NCI-H226 (cell line): ENCODE data around the gene SPOUT1.
"Not testable (repeated sequence)": the region's sequence is repeated elsewhere in the genome, so short reads cannot be mapped to it uniquely, and the experiment has no call there.

Experiments
- DNase-seq: peaks from one replicate; pipeline ENCODE4 v3.0.0-alpha.2; 2015

SPOUT1 gene, protein sequence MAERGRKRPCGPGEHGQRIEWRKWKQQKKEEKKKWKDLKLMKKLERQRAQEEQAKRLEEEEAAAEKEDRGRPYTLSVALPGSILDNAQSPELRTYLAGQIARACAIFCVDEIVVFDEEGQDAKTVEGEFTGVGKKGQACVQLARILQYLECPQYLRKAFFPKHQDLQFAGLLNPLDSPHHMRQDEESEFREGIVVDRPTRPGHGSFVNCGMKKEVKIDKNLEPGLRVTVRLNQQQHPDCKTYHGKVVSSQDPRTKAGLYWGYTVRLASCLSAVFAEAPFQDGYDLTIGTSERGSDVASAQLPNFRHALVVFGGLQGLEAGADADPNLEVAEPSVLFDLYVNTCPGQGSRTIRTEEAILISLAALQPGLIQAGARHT

GRCh38 chr9:128829477-128830251 lies at the start of gene SPOUT1:
Gene SPOUT1 (minus strand): TSS chr9:128829794. CDS start chr9:128829780, 14 bp downstream.
- DNase-seq = peak; percentile 91

DNA sequence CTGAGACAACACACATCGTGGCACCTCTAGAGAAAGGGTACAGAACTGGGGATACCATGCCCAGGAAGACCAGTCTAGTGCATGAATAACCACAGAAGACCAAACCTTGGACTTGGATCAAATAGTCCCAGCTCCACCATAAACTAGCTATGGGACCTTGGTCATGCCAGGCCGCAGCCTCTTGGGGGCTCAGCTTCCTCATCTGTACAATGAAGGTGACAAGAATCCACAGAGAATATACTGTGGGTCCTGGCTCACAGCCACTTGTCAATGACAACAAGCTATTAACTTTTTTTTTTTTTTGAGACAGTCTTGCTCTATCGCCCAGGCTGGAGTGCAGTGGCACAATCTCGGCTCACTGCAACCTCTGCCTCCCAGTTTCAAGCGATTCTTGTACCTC lies 48.3 kb upstream of the SPOUT1 start:
- DNase-seq = no peak

- not testable (repeated sequence) for DNase-seq
Measured at GRCh38 chr9:128870941-128871265, 41.3 kb upstream of the SPOUT1 start.

GRCh38 chr9:128870128-128870940 lies 40.7 kb upstream of the SPOUT1 start:
- no peak for DNase-seq

DNA sequence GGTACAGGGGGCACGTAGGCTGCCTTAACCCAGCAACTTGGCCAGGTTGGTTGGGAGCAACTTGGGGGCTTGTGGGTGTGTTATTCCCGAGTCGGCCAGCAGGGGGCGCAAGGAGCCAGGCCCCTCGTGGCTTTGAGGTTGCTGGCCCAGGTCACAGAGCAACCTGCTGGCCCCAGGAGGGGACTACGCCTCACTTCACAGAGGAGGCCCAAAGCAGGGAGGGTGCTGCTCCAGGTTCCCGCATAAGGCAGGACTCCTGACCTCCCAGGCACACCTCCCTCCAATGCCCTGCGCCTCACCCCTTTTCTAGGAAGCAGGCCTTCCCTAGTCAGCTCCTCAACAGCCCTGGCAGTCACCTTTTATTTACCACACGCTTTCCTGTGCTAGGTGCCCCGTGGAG lies 34.1 kb upstream of the SPOUT1 start:
- DNase-seq = no peak

DNA sequence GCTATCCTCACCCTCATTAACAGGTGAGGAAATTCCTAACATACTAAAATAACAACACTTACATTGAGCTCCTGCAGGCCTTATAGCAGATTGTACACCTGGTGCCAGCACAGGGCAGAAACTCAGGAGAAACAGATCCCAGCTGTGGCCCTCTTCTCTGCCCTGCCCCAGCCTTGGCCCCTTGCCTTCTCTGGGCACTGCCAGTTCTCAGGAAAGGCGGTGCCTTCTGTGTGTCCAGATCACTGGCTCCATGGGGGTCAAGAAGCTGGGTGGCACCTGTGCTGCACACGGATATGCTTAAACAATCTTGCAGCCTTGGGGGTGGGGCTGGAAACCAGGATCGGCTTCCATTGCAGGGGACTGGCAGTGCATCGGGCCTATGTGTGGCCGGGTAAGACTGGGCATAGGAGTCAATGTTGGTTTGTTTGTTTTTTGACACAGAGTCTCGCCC lies 32.8 kb upstream of the SPOUT1 start:
- no peak for DNase-seq

GRCh38 chr9:128861501-128861900 lies 31.9 kb upstream of the SPOUT1 start:
- no peak for DNase-seq

DNA sequence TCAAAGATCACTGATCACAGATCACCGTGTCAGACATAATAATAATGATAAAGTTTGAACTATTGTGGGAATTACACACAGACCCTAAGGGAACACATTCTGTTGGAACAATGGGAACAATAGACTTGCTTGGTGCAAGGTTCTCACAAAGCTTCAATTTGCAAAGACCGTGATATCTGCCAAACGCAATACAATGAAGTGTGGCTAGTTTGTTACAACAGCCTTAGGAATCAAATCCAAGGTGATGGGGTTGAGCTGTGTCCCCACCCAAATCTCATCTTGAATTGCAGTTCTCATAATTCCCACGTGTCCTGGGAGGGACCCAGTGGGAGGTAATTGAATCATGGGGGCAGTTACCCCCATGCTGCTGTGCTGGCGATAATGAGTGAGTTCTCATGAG lies 31.3 kb upstream of the SPOUT1 start:
- DNase-seq = no peak

DNA sequence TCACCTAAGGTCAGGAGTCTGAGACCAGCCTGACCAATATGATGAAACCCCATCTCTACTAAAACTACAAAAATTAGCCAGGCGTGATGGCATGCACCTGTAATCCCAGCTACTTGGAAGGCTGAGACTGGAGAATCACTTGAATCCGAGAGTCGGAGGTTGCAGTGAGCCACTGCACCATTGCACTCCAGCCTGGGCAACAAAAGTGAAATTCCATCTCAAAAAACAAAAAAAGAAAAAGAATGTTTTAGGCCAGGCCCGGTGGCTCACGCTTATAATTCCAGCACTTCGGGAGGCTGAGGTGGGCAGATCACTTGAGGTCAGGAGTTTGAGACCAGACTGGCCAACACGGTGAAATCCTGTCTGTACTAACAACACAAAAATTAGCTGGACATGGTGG lies 28.9 kb upstream of the SPOUT1 start:
- DNase-seq = not testable (repeated sequence)

- DNase-seq = not testable (repeated sequence)
Measured at GRCh38 chr9:128854454-128854853, 24.9 kb upstream of the SPOUT1 start.

GRCh38 chr9:128852646-128853045 lies 23.1 kb upstream of the SPOUT1 start:
- DNase-seq = not testable (repeated sequence)

GRCh38 chr9:128851779-128852600 lies 22.4 kb upstream of the SPOUT1 start:
- DNase-seq = peak; percentile 33

- DNase-seq = not testable (repeated sequence)
Measured at GRCh38 chr9:128851024-128851423, 21.4 kb upstream of the SPOUT1 start.

GRCh38 chr9:128847803-128848202 lies 18.2 kb upstream of the SPOUT1 start:
- no peak for DNase-seq

- no peak for DNase-seq
Measured at GRCh38 chr9:128846680-128847030, 17.1 kb upstream of the SPOUT1 start.

- DNase-seq = no peak
Measured at GRCh38 chr9:128845186-128845931, 15.8 kb upstream of the SPOUT1 start.

DNA sequence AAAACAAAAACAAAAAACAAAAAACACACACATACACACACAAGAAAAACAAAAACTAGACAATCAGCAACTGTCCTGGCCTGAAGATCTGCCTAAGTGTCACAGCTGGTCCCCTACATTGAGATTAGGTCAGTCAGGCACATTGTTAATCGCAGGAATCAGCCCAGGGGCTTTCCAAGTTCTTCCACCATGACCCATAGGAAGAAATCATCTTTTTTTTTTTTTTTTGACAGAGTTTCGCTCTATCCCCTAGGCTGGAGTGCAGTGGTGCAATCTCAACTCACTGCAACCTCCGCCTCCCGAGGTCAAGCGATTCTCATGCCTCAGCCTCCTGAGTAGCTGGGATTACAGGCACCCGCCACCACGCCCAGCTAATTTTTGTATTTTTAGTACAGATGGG lies 13.6 kb upstream of the SPOUT1 start:
- DNase-seq = not testable (repeated sequence)

DNA sequence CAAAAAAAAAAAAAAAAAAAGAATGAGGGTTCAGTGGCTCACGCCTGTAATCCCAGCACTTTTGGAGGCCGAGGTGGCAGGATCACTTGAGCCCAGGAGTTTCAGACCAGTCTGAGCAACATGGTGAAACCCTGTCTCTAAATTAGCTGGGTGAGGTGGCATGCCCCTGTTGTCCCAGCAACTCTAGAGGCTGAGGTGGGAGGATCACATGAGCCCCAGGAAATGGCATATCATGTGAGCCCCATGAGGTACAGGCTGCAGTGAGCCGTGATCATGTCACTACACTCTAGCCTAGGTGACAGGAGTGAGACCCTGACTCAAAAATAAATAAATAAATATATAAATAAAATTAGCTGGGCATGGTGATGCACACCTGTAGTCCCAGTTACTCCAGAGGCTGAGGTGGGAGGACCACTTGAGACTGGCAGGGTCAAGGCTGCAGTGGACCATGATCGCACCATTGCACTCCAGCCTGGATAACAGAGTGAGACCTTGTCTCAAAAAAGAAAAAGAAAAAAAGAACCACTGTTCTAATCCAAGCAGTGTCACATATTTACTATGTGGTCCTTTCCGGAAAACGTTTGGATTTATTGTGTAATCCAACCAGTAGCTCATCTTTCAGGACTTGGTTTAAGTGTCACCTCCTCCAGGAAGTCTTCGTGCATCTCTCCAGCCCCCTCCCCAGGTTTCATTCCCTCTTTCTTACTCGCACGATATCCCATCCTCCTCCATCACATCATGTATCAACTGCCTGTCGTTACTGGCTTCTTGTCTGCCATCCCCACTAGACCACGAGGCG lies 12.3 kb upstream of the SPOUT1 start:
- DNase-seq = no peak

- no peak for DNase-seq
Measured at GRCh38 chr9:128840524-128840923, 10.9 kb upstream of the SPOUT1 start.

- DNase-seq = no peak
Measured at GRCh38 chr9:128838338-128838737, 8.7 kb upstream of the SPOUT1 start.
